SU-DHL-6 (cell line): ENCODE results near the gene ZSCAN10.

ENCODE experiments used
- CTCF ChIP-seq: fragments of 200-600 bp; sonication (generic); IDR thresholded peaks from one replicate; pipeline ENCODE4 v1.5.1; 2017; ENCODE audit warnings: antibody characterized with exemption, mild to moderate bottlenecking, low read length, moderate library complexity; ENCODE audit not compliant: insufficient read depth, poor library complexity, severe bottlenecking
- EZH2phosphoT487 ChIP-seq: fragments of 200-600 bp; sonication (generic), shearing (Covaris generic); conservative IDR thresholded peaks from 2 replicates; pipeline ENCODE4 v1.6.1; 2018; ENCODE audit warnings: mild to moderate bottlenecking, antibody characterized with exemption, low read length, moderate library complexity, mixed read lengths

- TF ChIP-seq CTCF (no peak), EZH2phosphoT487 (no peak)
Observed at GRCh38 chr16:3087243-3088235, 11.6 kb downstream of the ZSCAN10 start.
